Activated CD4-positive, CD25-positive, alpha-beta regulatory T cell treated with anti-CD3 and anti-CD28 coated beads, Interleukin-2, amount 50 U/mL, for 24 hours (primary cell): ENCODE measurements around the gene SP9.
A peak's percentile ranks its signal among the peaks of the same experiment; 100 is the strongest.

Source experiments
- ATAC-seq, 2 donors: fragments of 150-1000 bp; cut with Tn5 transposase; one replicate each; pipeline ENCODE4 v1.10.0; 2021; ENCODE audit warnings: mild to moderate bottlenecking in 1 of 2, moderate library complexity in 1 of 2

The SP9 gene

DNA sequence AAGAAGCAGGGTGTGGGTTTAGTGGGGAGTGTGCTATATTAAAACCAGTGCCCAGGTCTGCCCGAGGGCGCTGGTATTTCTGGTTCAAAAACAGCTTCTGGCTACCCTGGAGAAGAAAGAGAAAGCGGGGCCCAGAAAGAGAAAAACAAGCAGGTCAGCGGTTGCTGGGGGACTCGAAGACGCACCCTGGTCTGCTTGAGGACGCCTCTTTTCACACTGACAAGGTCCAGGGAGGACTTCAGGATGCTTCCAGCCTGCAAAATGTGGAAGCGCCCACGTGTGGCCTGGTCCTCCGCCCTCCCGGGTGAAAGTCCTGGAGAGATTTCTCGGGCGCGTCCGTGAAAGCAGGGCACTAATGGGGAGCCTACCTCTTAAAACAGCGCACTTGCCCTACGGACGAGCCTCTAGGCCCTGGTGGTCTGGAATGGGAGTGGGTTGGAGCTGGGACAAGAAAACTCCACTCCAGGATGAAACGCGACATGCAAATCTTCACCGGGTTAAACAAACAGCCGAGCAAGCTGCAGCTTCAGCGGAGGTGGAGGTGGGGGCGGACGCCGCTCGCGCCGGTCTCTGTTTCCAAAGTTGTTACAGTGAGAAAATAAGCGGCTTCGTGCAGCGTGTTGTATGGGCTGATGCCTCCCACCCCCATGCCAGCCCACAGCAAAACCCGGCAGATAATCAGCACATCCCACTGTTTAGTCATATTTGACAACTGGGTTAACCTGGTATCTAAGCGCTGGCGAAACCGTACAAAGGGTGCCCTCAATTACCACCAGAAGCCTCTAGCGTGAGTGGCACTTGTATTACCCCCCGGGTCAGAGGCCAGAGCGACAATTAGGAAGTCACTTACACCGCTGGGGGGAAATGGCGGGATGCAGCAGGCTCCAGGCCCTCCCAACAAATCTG lies 1.1 kb upstream of the SP9 start:
- no peak for ATAC-seq

DNA sequence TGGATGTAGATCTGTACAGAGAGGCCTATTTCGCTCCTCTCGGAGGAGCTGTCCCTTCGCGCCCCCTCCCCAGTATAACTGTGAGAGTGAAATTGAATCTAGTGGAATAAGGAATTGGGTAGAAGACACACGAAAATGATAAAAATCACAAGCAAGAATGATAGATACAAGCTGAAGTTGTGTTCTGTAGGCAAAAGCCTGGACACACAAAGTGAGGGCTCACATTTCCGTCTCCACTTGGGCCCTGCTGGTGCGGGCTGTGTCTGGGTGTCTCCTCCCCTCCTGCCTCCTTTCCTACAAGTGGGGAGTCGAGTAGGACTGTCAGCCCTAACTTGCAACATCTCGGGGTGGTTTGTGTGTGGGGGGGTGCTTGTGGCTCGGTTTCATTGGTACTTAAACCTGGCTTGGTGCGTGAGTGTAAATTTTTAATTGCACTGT lies 457 bp upstream of the SP9 start:
- no peak for ATAC-seq

DNA sequence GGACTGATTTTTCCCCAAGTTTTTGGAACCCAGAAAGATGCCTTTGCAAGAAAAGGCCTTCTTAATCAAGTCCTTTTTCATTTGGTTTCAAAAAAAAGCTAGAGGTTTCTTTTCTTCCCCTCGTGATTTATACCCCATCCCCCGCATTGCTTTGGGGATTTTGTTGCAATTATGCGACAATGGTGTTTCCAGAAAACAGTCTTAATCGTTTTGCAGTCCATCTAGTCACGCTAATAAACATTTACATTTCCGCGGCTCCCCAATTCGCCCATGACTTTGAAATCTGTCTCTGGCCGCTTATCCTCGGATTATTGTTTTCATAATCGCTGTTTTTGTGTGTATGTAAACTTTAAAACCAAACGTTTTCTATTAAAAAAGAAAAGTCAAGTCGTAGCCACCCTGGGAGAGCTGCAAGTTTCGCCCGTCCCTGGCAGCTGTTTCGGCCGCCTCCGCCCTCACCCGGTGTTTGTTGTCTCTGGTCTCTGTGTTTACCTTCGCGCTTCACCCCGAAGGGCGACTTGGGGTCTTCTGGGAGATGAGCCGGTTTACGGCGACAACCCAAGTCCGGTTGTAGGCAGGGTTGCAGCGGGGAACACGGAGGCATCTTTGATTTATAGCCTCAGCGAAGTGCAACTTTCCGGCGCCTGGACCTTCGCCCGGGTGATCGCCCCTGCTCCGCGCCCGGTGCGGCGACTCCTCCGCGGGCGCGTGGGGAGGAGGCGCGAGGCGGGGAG lies 667 bp downstream of the SP9 start:
- ATAC-seq: no peak

DNA sequence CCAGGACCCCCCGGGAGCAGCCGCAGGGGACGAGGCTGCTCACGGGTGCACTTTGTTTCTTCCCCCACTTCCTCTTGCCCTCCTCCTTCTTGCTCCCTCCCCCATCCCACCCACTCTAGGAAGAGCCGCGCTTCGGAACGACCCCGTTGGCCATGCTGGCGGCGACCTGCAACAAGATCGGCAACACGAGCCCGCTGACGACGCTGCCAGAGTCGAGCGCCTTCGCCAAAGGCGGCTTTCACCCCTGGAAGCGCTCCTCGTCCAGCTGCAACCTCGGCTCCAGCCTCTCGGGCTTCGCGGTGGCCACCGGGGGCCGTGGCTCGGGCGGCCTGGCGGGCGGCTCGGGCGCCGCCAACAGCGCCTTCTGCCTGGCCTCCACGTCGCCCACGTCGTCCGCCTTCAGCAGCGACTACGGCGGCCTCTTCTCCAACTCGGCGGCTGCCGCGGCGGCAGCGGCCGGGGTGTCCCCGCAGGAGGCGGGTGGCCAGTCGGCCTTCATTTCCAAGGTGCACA lies 1.3 kb downstream of the SP9 start:
- ATAC-seq: no peak

DNA sequence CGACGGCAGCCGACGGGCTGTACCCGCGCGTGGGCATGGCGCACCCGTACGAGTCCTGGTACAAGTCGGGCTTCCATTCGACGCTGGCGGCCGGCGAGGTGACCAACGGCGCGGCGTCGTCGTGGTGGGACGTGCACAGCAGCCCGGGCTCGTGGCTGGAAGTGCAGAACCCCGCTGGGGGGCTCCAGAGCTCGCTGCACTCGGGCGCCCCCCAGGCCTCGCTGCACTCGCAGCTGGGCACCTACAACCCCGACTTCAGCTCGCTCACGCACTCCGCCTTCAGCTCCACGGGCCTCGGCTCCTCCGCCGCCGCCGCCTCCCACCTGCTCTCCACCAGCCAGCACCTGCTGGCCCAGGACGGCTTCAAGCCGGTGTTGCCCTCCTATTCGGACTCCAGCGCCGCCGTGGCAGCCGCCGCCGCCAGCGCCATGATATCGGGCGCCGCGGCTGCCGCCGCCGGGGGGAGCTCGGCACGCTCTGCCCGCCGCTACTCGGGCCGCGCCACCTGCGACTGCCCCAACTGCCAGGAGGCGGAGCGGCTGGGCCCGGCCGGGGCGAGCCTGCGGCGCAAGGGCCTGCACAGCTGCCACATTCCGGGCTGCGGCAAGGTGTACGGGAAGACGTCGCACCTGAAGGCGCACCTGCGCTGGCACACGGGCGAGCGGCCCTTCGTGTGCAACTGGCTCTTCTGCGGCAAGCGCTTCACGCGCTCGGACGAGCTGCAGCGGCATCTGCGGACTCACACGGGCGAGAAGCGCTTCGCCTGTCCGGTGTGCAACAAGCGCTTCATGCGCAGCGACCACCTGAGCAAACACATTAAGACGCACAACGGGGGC lies 2.0 kb downstream of the SP9 start:
- peak; percentile 33 to 50 for ATAC-seq

DNA sequence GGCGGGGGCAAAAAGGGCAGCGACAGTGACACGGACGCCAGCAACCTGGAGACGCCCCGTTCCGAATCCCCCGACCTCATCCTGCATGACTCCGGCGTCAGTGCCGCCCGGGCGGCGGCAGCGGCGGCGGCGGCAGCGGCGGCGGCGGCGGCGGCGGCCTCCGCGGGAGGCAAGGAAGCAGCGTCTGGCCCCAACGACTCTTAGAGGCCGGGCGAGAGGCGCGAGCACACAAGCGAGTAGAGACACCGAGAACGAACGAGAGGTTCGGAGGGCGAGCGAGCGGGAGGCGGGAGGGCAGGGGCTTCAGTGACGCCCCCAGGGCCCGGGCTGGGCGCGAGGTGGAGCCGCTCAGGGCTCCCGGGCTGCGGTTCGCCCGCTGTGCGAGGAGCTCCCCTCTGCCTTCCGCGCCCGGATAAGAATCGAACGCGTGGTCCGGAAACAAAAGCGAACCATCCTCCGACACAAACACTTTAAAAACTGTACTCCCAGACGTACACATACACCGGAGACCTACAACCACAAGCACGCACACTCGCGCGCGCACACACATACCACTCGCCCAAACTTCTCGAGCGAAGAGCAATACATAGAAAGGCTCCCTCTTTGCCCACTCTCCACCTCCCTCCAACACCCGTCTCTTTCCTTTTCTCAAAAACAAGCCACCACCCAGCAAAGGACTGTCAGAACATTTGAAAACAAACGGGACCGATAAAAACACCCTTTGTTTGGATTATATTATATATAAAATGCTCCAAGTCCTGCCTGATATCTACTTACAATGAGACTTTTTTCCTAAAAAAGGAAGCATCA lies 2.8 kb downstream of the SP9 start:
- peak in 1 of 2 donors; percentile 17 for ATAC-seq

DNA sequence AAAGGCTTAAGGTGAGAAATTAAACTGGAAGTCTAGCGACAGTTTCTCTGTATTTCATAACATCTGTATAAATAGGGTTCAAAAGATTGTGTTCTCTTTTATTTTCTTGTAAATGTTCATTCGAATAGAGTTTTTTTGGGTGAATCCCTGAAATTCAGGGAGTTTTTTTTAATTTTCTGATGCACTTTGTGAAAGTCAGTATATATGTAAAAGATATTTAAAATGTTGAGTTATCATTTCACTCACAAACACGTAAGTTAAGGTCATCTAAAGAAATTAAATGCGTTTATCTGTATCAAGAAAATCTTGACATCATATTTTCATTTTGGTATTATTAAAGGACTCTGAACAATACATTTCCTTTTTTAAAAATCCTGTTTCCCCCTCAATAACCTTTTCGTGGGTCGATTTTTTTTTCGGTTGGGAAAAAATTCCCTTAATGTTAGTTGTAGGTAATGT lies 3.4 kb downstream of the SP9 start:
- ATAC-seq: no peak

DNA sequence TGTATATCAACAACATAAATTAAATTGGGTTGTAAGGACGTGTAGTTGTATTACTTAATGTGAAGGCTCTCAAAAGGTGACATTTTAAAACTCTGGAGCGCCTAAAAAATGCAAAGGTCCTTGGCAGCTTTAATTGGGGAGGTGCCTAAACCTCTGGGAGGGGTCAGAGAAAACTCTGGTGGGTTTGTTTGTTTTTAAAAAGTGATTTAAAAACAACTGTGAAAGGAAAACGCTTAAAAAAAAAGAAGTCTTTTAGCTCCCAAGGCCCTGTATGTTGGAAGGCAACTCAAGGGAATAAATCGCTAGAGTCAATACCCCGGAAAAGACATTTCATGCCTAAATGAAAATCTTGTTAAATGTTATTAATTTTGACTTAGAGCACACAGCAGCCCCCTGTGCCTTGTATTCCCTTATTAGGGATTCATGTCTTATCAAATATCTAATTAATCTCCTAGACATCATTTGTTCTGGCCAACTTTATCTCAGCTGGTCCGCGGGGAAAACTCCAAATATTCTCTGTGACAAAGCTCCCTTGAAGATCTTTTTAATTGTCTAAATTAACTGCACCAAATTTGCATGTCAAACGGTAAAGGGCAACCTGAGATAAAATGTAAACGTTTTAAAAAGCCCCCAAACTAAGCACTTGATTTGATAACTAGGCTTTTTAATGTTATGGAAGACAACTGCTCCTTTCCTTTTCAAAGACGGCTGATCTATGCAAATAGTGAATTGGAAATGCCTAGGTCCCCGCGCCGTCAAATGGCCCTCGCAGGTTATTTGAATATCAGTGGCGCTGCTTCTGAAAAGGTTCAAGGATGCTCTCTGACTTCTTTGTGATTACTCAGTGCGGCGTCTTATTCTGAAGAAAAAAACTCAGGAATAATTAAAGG lies 4.2 kb downstream of the SP9 start:
- no peak for ATAC-seq

DNA sequence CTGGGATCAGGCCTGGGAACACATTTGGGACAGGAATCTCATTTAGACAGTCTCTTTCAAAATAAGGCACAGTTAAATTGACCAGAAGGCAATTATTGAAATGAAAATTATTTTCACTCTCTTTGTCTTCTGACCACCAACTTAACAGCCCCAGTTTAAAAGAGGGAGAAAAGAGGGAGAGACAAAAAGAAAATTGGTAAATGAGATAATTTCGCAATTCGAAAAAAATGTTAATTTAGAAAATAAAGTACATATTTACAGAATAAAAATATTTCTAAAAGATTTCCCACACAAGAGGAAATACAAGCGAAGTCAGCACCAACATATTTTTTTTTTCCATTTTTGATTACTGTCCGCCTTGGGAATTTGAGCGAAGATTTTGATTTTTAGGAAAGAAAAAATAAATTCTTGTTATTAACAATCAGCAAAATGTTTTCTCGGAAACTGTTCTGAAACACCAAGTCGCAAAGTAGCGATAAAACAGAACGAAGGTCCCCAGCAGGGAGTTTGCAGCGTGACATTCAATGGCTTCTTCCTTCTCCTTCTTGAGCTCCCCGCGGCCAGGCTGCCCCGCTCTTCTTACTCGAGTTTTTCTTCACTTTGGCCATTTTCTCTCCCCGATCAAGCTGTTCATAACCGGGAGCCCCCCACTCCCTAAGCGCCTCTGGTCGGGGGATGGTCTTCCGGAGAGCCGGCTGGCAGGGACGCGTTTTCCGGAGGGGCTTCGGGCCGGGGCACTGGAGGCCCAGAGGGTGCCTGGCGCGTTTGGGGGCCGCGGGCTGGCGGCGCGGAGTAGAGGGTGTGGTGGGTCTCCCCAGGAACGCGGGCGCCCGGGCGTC lies 5.0 kb downstream of the SP9 start:
- no peak for ATAC-seq

DNA sequence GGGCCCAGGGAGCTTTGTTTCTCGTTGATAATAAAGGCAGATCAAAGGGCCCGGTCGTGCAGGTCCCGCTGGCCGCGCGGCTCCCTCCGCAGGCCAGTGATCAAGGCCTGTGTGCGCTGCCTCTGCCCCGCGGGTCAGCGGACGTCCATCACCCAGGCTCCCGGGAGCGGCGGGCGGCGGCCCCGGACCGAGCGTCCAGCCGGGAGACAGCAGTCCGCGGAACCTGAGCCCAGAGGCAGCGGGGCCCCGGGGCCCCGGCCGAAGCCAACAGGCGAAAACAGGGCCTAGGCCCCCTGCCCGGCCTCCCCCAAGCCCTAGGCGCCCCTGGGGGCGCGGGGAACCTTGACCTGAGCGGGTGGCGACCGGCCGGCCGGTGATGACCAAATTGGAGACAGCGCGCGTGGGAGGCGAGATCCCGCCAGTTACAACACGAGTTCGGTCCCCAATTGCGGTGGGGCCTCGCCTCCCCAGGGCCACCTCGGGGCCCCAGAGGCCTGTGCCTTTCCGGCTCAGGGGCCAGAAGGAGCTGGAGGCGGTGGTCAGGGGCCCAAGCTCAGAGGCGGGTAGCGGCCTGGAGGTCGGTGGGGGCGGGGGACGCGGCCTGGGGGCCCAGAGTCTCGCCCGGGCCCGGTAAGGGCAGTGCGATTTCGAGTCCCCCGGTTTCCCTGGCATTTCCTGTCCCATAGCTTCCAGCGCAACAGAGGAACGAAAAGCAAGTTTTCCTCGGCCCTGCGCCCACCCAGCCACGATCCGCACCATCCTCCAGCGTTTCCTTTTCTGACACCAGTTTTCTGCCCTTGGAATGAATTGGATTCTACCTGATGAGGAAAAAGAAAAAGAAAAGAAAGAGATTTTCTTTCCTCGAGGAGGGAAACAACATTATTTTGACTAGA lies 5.9 kb downstream of the SP9 start:
- no peak for ATAC-seq

DNA sequence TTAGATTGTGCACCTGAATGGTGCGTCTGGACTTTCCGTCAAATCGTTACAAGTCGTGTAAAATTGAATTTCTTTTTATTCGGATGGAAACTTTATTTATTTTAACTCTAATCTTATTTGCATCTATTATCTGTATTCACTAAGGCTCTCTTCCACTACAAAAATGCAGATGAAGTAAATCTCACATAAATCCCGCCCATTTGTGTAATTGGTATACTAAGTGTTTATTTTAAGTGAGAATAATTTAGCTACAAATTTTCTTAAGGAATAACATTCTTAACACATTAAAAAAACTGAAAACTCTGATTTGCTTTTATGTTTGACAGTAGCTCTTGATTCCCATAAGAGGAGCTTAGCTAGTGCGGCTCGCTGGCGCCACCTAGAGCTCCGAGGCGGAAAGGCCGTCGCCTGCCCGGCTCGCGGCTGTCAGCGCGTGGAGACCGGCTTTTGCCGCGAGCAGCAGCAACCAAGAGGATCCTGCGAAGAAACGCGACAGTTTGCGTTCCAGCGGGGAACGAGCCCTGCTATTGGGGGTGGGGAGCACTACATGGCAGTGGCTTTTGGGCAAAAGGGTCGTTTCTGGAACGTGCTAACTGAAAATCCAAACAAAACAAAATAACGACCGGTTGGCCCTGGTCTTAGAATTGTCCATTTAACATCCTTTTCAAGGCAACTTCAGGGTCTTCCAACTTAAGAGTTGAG lies 6.7 kb downstream of the SP9 start:
- ATAC-seq: peak; percentile 72 to 75

DNA sequence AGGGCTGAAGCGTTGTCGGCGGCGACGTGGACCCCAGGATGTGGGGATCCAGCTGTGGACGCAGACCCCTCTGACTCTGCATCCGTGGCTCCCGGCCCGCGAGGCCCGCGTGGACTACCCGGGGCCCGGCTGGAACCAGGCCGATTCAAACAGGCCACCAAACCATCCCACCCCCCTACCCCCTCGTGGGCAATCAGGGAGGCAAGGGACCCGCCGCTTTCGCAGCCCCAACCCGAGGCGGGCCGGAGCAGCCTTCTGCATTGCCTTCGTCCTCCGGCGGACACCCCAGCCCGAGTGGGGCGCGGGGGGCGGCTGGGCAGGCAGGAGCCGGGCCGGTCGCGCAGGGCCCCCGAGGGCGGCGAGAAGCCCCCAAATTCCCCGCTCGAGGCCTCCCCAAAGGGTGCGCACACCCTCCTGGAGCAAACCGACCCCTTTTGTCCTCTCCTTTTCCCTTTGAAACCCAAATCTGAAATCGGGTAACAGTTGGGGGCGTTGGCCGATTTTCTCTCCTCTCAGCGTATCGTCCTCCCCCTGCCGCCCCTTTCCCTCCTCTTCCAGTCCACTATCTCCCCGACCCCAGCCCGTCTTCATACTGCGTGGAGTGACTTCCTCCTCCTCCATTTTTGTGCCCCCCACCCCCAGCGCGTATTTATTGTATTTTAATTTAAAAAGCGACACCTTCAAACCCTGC lies 7.4 kb downstream of the SP9 start:
- no peak for ATAC-seq

DNA sequence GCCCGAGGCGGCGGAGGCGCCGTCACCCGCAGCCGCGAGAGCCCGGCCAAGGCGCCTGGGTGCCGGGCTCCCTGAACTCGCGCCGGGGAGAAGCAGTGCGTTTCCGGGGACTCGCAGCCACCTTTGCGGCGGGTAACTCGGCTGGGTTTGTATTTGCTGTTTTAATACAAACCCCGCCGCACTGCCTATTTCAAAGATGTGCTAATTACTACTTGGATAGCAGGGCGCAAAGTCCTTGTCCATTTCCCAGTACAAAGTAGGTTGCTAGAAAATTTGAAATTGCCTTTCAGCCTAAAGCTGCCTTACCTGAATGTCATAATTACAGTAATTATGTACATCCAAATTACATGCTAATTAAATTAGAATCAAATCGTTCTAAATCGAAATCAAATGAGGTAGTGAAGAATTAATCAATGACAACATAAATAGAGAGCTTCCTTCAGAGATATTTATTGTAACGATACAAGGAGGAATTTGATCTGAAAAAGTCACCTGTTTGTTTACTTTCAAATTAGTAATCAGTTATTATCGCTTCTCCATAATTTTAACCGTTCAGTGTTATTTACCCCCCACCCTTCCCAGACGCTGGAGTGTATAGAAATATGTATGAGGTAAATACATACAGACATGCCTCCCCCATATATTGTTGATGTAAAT lies 8.1 kb downstream of the SP9 start:
- no peak for ATAC-seq

DNA sequence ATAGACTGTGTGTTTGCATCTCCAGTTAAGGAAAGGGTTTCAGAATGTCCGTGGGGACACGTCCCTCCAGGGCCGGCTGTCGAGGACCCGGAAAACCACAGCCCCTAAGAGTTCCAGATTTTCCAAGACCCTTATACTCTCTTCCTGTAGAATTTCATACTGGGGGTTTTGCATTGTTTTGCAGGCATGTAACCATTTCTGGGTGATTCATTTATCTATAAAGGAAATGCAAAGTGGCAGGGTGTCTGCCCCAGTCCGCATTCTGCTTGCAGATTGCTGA lies 8.5 kb downstream of the SP9 start:
- no peak for ATAC-seq

DNA sequence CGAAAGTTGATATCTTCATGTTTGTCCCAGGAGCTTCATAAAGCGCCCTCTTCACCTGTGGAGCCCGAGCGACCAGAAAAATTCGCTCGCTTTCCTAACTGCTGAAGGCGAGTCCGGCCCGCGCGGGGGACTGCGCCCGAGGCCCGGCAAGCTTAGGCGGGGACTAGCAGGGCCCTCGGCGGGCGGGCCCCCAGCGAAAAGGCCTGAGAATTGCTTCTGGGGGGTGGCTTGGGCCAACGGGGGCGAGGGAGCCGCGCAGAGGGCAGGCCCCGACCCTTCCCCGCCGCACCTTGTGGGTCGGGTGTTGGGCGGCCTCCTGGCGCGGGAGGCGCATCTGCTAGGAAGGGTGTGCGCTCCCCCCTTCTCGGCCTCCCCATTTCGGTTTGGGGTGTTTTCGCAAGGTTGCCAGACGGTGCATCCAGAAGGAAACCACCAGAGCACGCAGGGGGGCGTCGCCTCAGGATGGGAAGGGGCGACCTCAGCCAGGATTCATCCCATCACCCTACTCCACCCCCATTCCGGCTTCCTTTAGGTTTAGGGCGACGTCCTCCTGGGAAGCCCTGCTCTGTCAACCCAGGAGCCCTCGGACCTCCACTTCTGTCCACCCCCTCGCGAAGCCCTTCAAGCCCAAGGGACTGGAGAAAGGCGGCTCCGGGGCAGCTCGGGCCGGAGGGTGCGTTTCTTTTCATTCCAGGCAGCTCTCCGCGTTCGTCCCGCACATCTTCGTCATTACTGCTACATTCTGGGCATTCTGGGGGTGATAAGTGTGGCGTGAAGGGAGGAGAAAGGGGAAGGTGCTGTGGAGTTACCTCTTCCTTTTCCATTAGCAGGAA lies 9.1 kb downstream of the SP9 start:
- no peak for ATAC-seq
